Mucosa of gallbladder (tissue), 1 donor: ENCODE data around the gene TTC8. TPM values are rescaled to one million over a fixed set of nuclear protein-coding genes. Genes with fewer than 3 reads are reported as not detected.
"Not testable (repeated sequence)": the region's sequence is repeated elsewhere in the genome, so short reads cannot be mapped to it uniquely, and the experiment has no call there.

Source experiments
- DNase-seq: peaks from one replicate; pipeline ENCODE4 v3.0.0-alpha.2; 2020; ENCODE audit warnings: low spot score
- total RNA-seq: library from RNA; stranded (reverse); gene quantifications from one replicate; pipeline ENCODE4 v1.2.1, GENCODE V29; 2021
- donor health status: DM: no; HTN: no; CAD: no.

TTC8 gene
- total RNA-seq, 1 donor from 2014 or later: 21.1 TPM

- DNase-seq: no peak
Measured at GRCh38 chr14:88825078-88825458, 617 bp downstream of the TTC8 start.

GRCh38 chr14:88825503-88825902 lies 1.1 kb downstream of the TTC8 start:
- no peak for DNase-seq

GRCh38 chr14:88829188-88829587 lies 4.7 kb downstream of the TTC8 start:
- DNase-seq: no peak

GRCh38 chr14:88829685-88830302 lies 5.3 kb downstream of the TTC8 start:
- no peak for DNase-seq

GRCh38 chr14:88831284-88831683 lies 6.8 kb downstream of the TTC8 start:
- DNase-seq: no peak

GRCh38 chr14:88834883-88835431 lies 10.5 kb downstream of the TTC8 start:
- DNase-seq: no peak

- no peak for DNase-seq
Measured at GRCh38 chr14:88835661-88836060, 11.2 kb downstream of the TTC8 start.

- no peak for DNase-seq
Measured at GRCh38 chr14:88837495-88837894, 13.0 kb downstream of the TTC8 start.

GRCh38 chr14:88838015-88838414 lies 13.6 kb downstream of the TTC8 start:
- DNase-seq: no peak

- no peak for DNase-seq
Measured at GRCh38 chr14:88840926-88841325, 16.5 kb downstream of the TTC8 start.

- no peak for DNase-seq
Measured at GRCh38 chr14:88841741-88842140, 17.3 kb downstream of the TTC8 start.

GRCh38 chr14:88842414-88842813 lies 18.0 kb downstream of the TTC8 start:
- DNase-seq: no peak

GRCh38 chr14:88844980-88845491 lies 20.6 kb downstream of the TTC8 start:
- DNase-seq: no peak

- DNase-seq: no peak
Measured at GRCh38 chr14:88848571-88848970, 24.1 kb downstream of the TTC8 start.

GRCh38 chr14:88849716-88850115 lies 25.3 kb downstream of the TTC8 start:
- DNase-seq: no peak

GRCh38 chr14:88851587-88851986 lies 27.1 kb downstream of the TTC8 start:
- DNase-seq: no peak

GRCh38 chr14:88852632-88853031 lies 28.2 kb downstream of the TTC8 start:
- no peak for DNase-seq

- no peak for DNase-seq
Measured at GRCh38 chr14:88853129-88853528, 28.7 kb downstream of the TTC8 start.

- DNase-seq: no peak
Measured at GRCh38 chr14:88856786-88857366, 32.4 kb downstream of the TTC8 start.

GRCh38 chr14:88857861-88858260 lies 33.4 kb downstream of the TTC8 start:
- not testable (repeated sequence) for DNase-seq

- not testable (repeated sequence) for DNase-seq
Measured at GRCh38 chr14:88859118-88859517, 34.7 kb downstream of the TTC8 start.

- DNase-seq: no peak
Measured at GRCh38 chr14:88863167-88863566, 38.7 kb downstream of the TTC8 start.

- DNase-seq: no peak
Measured at GRCh38 chr14:88864198-88864597, 39.7 kb downstream of the TTC8 start.
